ENCODE results near the gene IL23R. TPM values are rescaled to one million over a fixed set of nuclear protein-coding genes. Genes with fewer than 3 reads are reported as not detected.
"Not testable (repeated sequence)": the region's sequence is repeated elsewhere in the genome, so short reads cannot be mapped to it uniquely, and the experiment has no call there.

IL23R gene
- total RNA-seq, 4 donors from 2014 or later, result not detected

GRCh38 chr1:67142931-67143330 is 23.3 kb upstream of the IL23R start:
- intact Hi-C loops (cut with DNase I), result no loop called here
- H3K4me1 ChIP-seq, result peaks cover 0 to 5% of the 10 kb centered on the region in 2 donors
- no peaks in the 10 kb centered on the region for H3K36me3 ChIP-seq
- no peak overlapping the region for H3K4me3 ChIP-seq (replicated peaks in 1 of 3)
- no peaks in the 10 kb centered on the region for H3K27me3 ChIP-seq
- no peak overlapping the region for H3K27ac ChIP-seq
- no peak for DNase-seq
- 61 to 66% methylated on average over 3 of the region's 3 CpGs for WGBS, 2 donors
- no peak for TF ChIP-seq POLR2A (IDR thresholded peaks at IDR 0.05)
- TF ChIP-seq, protein P1, sequence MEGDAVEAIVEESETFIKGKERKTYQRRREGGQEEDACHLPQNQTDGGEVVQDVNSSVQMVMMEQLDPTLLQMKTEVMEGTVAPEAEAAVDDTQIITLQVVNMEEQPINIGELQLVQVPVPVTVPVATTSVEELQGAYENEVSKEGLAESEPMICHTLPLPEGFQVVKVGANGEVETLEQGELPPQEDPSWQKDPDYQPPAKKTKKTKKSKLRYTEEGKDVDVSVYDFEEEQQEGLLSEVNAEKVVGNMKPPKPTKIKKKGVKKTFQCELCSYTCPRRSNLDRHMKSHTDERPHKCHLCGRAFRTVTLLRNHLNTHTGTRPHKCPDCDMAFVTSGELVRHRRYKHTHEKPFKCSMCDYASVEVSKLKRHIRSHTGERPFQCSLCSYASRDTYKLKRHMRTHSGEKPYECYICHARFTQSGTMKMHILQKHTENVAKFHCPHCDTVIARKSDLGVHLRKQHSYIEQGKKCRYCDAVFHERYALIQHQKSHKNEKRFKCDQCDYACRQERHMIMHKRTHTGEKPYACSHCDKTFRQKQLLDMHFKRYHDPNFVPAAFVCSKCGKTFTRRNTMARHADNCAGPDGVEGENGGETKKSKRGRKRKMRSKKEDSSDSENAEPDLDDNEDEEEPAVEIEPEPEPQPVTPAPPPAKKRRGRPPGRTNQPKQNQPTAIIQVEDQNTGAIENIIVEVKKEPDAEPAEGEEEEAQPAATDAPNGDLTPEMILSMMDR (IDR thresholded peaks at IDR 0.05), result no peak
- no peaks in the 10 kb centered on the region for H3K9me3 ChIP-seq

- TF ChIP-seq, protein P1 (IDR thresholded peaks at IDR 0.05), result no peak
- TF ChIP-seq POLR2A (IDR thresholded peaks at IDR 0.05), result no peak
- DNase-seq, result no peak
- Histone ChIP-seq H3K4me3 (replicated peaks in 1 of 3) (no peak overlapping the region), H3K9me3 (no peaks in the 10 kb centered on the region), H3K27ac (no peak overlapping the region), H3K27me3 (no peaks in the 10 kb centered on the region), H3K36me3 (no peaks in the 10 kb centered on the region), H3K4me1 (peaks cover 4 to 10% of the 10 kb centered on the region in 2 donors)
- intact Hi-C loops (cut with DNase I), result no loop called here
- WGBS, 2 donors, result 93 to 95% methylated on average over 3 of the region's 3 CpGs
Observed at GRCh38 chr1:67143966-67144365, 22.3 kb upstream of the IL23R start.

GRCh38 chr1:67144696-67145095 is 21.6 kb upstream of the IL23R start:
- no peaks in the 10 kb centered on the region for H3K27me3 ChIP-seq
- H3K36me3 ChIP-seq, result no peaks in the 10 kb centered on the region
- H3K27ac ChIP-seq, result no peak overlapping the region
- WGBS, 2 donors, result 86% methylated on average over 2 of the region's 2 CpGs
- intact Hi-C loops (cut with DNase I), result loop anchor here (5.0 kb wide), 3 partner anchors 87 to 382 kb away; no protein-coding TSS in a partner anchor
- H3K4me1 ChIP-seq, result peaks cover 5 to 11% of the 10 kb centered on the region in 2 donors
- H3K9me3 ChIP-seq, result no peaks in the 10 kb centered on the region
- no peak overlapping the region for H3K4me3 ChIP-seq (replicated peaks in 1 of 3)
- DNase-seq, result no peak
- TF ChIP-seq, protein P1 (IDR thresholded peaks at IDR 0.05), result no peak
- TF ChIP-seq POLR2A (IDR thresholded peaks at IDR 0.05), result no peak

GRCh38 chr1:67146101-67146500 is 20.2 kb upstream of the IL23R start:
- H3K9me3 ChIP-seq, result no peaks in the 10 kb centered on the region
- H3K27ac ChIP-seq, result no peak overlapping the region
- intact Hi-C loops (cut with DNase I), result loop anchor here (5.0 kb wide), 3 partner anchors 89 to 384 kb away; no protein-coding TSS in a partner anchor
- H3K4me1 ChIP-seq, result peaks cover 5 to 11% of the 10 kb centered on the region in 2 donors
- 90 to 94% methylated on average over 3 of the region's 3 CpGs for WGBS, 2 donors
- H3K27me3 ChIP-seq, result no peaks in the 10 kb centered on the region
- DNase-seq, result no peak
- H3K4me3 ChIP-seq (replicated peaks in 1 of 3), result no peak overlapping the region
- no peaks in the 10 kb centered on the region for H3K36me3 ChIP-seq
- TF ChIP-seq POLR2A (IDR thresholded peaks at IDR 0.05), result no peak
- TF ChIP-seq, protein P1 (IDR thresholded peaks at IDR 0.05), result no peak

- Histone ChIP-seq H3K9me3 (no peaks in the 10 kb centered on the region), H3K27ac (no peak overlapping the region), H3K4me1 (peaks cover 5 to 11% of the 10 kb centered on the region in 2 donors), H3K27me3 (no peaks in the 10 kb centered on the region), H3K4me3 (replicated peaks in 1 of 3) (no peak overlapping the region), H3K36me3 (no peaks in the 10 kb centered on the region)
- no peak for TF ChIP-seq POLR2A (IDR thresholded peaks at IDR 0.05)
- TF ChIP-seq, protein P1 (IDR thresholded peaks at IDR 0.05), result no peak
- intact Hi-C loops (cut with DNase I), result loop anchor here (5.0 kb wide), 3 partner anchors 89 to 384 kb away; no protein-coding TSS in a partner anchor
- DNase-seq, result no peak
- 87 to 99% methylated on average over 3 of the region's 3 CpGs for WGBS, 2 donors
Observed at GRCh38 chr1:67146539-67146938, 19.7 kb upstream of the IL23R start.

DNA sequence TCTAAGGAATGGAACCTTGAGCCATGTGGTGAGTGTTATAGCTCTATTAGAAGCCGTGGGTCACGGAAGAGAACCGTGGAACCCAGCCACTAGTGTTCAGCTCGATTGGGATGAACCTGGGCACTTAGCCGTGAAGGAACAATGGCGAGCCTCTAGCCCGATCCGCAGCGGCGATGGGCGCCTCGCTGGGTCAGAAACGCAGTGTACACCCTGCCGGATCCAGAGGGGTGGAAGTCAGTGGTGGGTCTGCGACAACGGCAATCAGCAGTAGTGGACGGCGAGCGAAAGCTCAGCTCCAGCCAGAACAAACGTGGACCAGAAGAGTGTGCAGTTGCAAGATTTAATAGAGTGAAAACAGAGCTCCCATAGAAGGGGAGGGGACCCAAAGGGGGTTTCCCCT is 18.3 kb upstream of the IL23R start:
- not testable (repeated sequence) for H3K4me1 ChIP-seq; H3K36me3 ChIP-seq; H3K4me3 ChIP-seq (replicated peaks in 1 of 3); H3K27me3 ChIP-seq; H3K9me3 ChIP-seq; DNase-seq; H3K27ac ChIP-seq
- WGBS, 2 donors, result 94% methylated on average over 20 of the region's 20 CpGs
- intact Hi-C loops (cut with DNase I), result loop anchor here (5.0 kb wide), 3 partner anchors 91 to 386 kb away; no protein-coding TSS in a partner anchor
